ENCODE results near the gene CRISP1.
"Not testable (repeated sequence)": the region's sequence is repeated elsewhere in the genome, so short reads cannot be mapped to it uniquely, and the experiment has no call there.

The CRISP1 gene

GRCh38 chr6:49866485-49866943 lies at the start of gene CRISP1:
CRISP1 (minus strand) TSS chr6:49866535; CDS start chr6:49857400, 9,135 bp downstream.
- no peak for DNase-seq

GRCh38 chr6:49915035-49915434 lies 48.7 kb upstream of the CRISP1 start:
- peak; percentile 38 for DNase-seq

- DNase-seq, result no peak
Measured at GRCh38 chr6:49913636-49914375, 47.5 kb upstream of the CRISP1 start.

GRCh38 chr6:49912196-49912595 lies 45.9 kb upstream of the CRISP1 start:
- DNase-seq, result no peak

GRCh38 chr6:49911252-49911651 lies 44.9 kb upstream of the CRISP1 start:
- no peak for DNase-seq

- peak; percentile 40 for DNase-seq
Measured at GRCh38 chr6:49909563-49909962, 43.2 kb upstream of the CRISP1 start.

- DNase-seq, result peak; percentile 75
Measured at GRCh38 chr6:49906526-49906925, 40.2 kb upstream of the CRISP1 start.

GRCh38 chr6:49905296-49905695 lies 39.0 kb upstream of the CRISP1 start:
- DNase-seq, result no peak

- no peak for DNase-seq
Measured at GRCh38 chr6:49902856-49903255, 36.5 kb upstream of the CRISP1 start.

- DNase-seq, result no peak
Measured at GRCh38 chr6:49898904-49899566, 32.7 kb upstream of the CRISP1 start.

- not testable (repeated sequence) for DNase-seq
Measured at GRCh38 chr6:49895553-49895952, 29.2 kb upstream of the CRISP1 start.

- DNase-seq, result no peak
Measured at GRCh38 chr6:49892280-49892679, 25.9 kb upstream of the CRISP1 start.

- no peak for DNase-seq
Measured at GRCh38 chr6:49890988-49891387, 24.7 kb upstream of the CRISP1 start.

- no peak for DNase-seq
Measured at GRCh38 chr6:49888742-49889431, 22.6 kb upstream of the CRISP1 start.

- DNase-seq, result no peak
Measured at GRCh38 chr6:49868951-49869529, 2.7 kb upstream of the CRISP1 start.

- DNase-seq, result no peak
Measured at GRCh38 chr6:49856282-49856681, 10.1 kb downstream of the CRISP1 start.

GRCh38 chr6:49855221-49855620 lies 11.1 kb downstream of the CRISP1 start:
- no peak for DNase-seq

GRCh38 chr6:49852975-49853374 lies 13.4 kb downstream of the CRISP1 start:
- no peak for DNase-seq

- DNase-seq, result no peak
Measured at GRCh38 chr6:49849213-49849907, 17.0 kb downstream of the CRISP1 start.

GRCh38 chr6:49847673-49848072 lies 18.7 kb downstream of the CRISP1 start:
- DNase-seq, result no peak

- DNase-seq, result no peak
Measured at GRCh38 chr6:49847014-49847413, 19.3 kb downstream of the CRISP1 start.

- no peak for DNase-seq
Measured at GRCh38 chr6:49841424-49841823, 24.9 kb downstream of the CRISP1 start.

GRCh38 chr6:49839957-49840356 lies 26.4 kb downstream of the CRISP1 start:
- DNase-seq, result no peak
